Chondrocyte (in vitro differentiated cells): Measurements from ENCODE around the gene DOCK6. TPM values are rescaled to one million over a fixed set of nuclear protein-coding genes. Genes with fewer than 3 reads are reported as not detected.
A peak's percentile ranks its signal among the peaks of the same experiment; 100 is the strongest.
"Not testable (repeated sequence)": the region's sequence is repeated elsewhere in the genome, so short reads cannot be mapped to it uniquely, and the experiment has no call there.

Experiments used
- DNase-seq: peaks from one replicate; pipeline ENCODE4 v3.0.0; 2021; ENCODE audit warnings: mixed read lengths, low spot score
- H3K27ac Mint-ChIP-seq: one replicate; pipeline ENCODE4 v1.8.0; 2021; ENCODE audit warnings: mild to moderate bottlenecking, moderate library complexity, mixed read lengths; ENCODE audit not compliant: unreplicated experiment
- H3K27me3 Mint-ChIP-seq: 2 replicates; pipeline ENCODE4 v1.8.0; 2021; ENCODE audit warnings: low read depth, mixed read lengths
- H3K36me3 Mint-ChIP-seq: 2 replicates; pipeline ENCODE4 v1.8.0; 2021; ENCODE audit warnings: low read depth, mixed read lengths
- H3K4me1 Mint-ChIP-seq: 2 replicates; pipeline ENCODE4 v1.8.0; 2021; ENCODE audit warnings: low read depth, mild to moderate bottlenecking, mixed read lengths
- H3K4me3 Mint-ChIP-seq: one replicate; pipeline ENCODE4 v1.8.0; 2021; ENCODE audit warnings: mild to moderate bottlenecking, moderate library complexity, mixed read lengths; ENCODE audit not compliant: unreplicated experiment
- H3K9me3 Mint-ChIP-seq: 2 replicates; pipeline ENCODE4 v1.8.0; 2021; ENCODE audit warnings: low read depth, mixed read lengths
- CTCF ChIP-seq: fragments of 200-600 bp; sonication (generic); IDR thresholded peaks from 2 replicates; pipeline ENCODE4 v1.5.0; 2021; ENCODE audit warnings: antibody characterized with exemption, mild to moderate bottlenecking, moderate library complexity
- total RNA-seq: library from RNA; stranded (reverse); gene quantifications from 3 replicates; pipeline ENCODE4 v1.2.1, GENCODE V29; 2021

The DOCK6 gene
- total RNA-seq, 1 donor from 2014 or later: 44.4 TPM

- no peak for DNase-seq
- TF ChIP-seq CTCF: no peak
- Mint-ChIP-seq H3K4me1 (peaks cover 73% of the 10 kb centered on the region), H3K27me3 (no peaks in the 10 kb centered on the region), H3K27ac (peak overlapping the region; percentile 88), H3K9me3 (no peaks in the 10 kb centered on the region), H3K36me3 (peaks cover 29% of the 10 kb centered on the region), H3K4me3 (peak overlapping the region; percentile 48)
These were observed 71.8 kb downstream of the DOCK6 start for GRCh38 chr19:11190501-11190900.

DNA sequence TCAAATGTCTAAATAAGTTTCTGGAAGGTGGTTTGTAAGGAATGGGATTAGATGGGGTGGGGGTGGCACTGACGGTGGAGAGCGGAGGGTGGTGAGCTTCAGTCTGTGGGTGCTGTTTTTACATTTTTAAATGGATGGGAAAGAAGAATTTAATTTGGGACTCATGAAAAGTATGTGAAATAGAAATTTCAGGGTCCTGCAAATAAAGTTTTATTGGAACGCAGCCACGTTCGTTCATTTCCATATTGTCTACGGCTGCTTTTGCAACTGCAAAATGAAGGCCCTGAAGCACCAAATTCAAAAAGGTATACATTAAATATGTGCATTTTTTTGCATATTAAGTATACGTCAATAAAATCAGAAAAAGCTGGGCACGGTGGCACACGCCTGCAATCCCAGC lies 74.9 kb downstream of the DOCK6 start:
- Mint-ChIP-seq H3K27ac (peak overlapping the region; percentile 89), H3K4me1 (peaks cover 71% of the 10 kb centered on the region)

GRCh38 chr19:11182994-11183393 lies 79.3 kb downstream of the DOCK6 start:
- Mint-ChIP-seq H3K4me1 (peaks cover 61% of the 10 kb centered on the region), H3K27me3 (no peaks in the 10 kb centered on the region), H3K4me3 (no peak overlapping the region), H3K36me3 (peaks cover 46% of the 10 kb centered on the region), H3K9me3 (peaks cover 5% of the 10 kb centered on the region), H3K27ac (no peak overlapping the region)
- DNase-seq: no peak
- TF ChIP-seq CTCF: no peak

More for the DNA sequence above, 74.9 kb downstream of the DOCK6 start:
- Mint-ChIP-seq H3K4me3 (peak overlapping the region; percentile 32), H3K27me3 (no peaks in the 10 kb centered on the region), H3K36me3 (peaks cover 40% of the 10 kb centered on the region), H3K9me3 (peaks cover 5% of the 10 kb centered on the region)
- no peak for TF ChIP-seq CTCF
- DNase-seq: no peak

- H3K4me3 Mint-ChIP-seq: no peak overlapping the region
- peaks cover 5% of the 10 kb centered on the region for H3K9me3 Mint-ChIP-seq
- peaks cover 46% of the 10 kb centered on the region for H3K4me1 Mint-ChIP-seq
- peaks cover 45% of the 10 kb centered on the region for H3K36me3 Mint-ChIP-seq
- H3K27me3 Mint-ChIP-seq: no peaks in the 10 kb centered on the region
- no peak for TF ChIP-seq CTCF
- no peak overlapping the region for H3K27ac Mint-ChIP-seq
- DNase-seq: no peak
These were observed 80.8 kb downstream of the DOCK6 start for GRCh38 chr19:11181488-11181887.

DNA sequence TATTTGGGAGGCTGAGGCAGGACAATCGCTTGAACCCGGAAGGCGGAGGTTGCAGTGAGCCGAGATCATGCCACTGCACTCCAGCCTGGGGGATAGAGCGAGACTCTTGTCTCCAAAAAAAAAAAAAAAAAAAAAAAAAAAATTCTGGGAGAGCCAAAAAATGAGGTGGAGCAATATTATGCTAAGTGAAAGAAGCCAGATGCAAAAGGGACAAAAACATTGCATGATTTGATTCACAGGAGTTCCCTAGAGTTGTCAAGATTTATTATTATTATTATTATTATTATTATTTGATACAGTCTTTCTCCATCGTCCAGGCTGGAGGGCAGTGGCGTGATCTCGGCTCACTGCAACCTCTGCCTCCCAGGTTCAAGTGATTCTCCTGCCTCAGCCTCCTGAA lies 81.3 kb downstream of the DOCK6 start:
- not testable (repeated sequence) for DNase-seq, H3K27ac Mint-ChIP-seq, H3K27me3 Mint-ChIP-seq, H3K9me3 Mint-ChIP-seq, H3K4me3 Mint-ChIP-seq
- Mint-ChIP-seq H3K4me1 (peaks cover 40% of the 10 kb centered on the region), H3K36me3 (peaks cover 46% of the 10 kb centered on the region)

DNA sequence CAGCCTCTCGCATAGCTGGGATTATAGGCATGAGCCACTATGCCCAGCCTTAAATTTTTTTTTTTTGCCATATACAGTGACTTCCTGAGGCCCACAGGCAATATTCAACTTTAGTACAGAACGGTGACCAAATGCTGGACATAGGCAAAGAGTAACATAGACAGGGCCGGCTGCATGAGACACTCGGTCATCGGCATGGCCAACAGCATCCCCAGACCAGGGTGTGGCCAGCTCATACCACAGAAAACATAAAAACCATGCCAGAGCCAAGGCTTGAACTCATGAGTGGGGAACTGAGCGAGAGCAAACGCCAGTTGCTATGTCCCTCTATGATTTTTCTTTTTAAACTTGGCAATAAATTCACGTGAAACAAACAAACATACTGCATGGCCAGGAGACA lies 82.0 kb downstream of the DOCK6 start:
- Mint-ChIP-seq H3K4me1 (peaks cover 34% of the 10 kb centered on the region), H3K27ac (peak overlapping the region; percentile 15), H3K36me3 (peaks cover 45% of the 10 kb centered on the region), H3K27me3 (no peaks in the 10 kb centered on the region), H3K9me3 (peaks cover 5% of the 10 kb centered on the region), H3K4me3 (no peak overlapping the region)
- no peak for DNase-seq
- TF ChIP-seq CTCF: no peak
